Large intestine (tissue), 3 donors: ENCODE results near the gene LRRC42. TPM values are rescaled to one million over a fixed set of nuclear protein-coding genes. Genes with fewer than 3 reads are reported as not detected.
"Not testable (repeated sequence)": the region's sequence is repeated elsewhere in the genome, so short reads cannot be mapped to it uniquely, and the experiment has no call there.

Experiments used
- DNase-seq, 2 donors: peaks; one replicate each; pipeline versions ENCODE4 v3.0.0 to v3.0.0-alpha.2; 2013
- H3K27ac ChIP-seq: one replicate; pipeline ENCODE4 v1.5.1; 2013; ENCODE audit warnings: low read length
- H3K27me3 ChIP-seq: 2 replicates; pipeline ENCODE4 v1.6.1; 2013; ENCODE audit warnings: low read length; ENCODE audit not compliant: control insufficient read depth, insufficient read depth
- H3K36me3 ChIP-seq: 2 replicates; pipeline ENCODE4 v1.6.1; 2013; ENCODE audit warnings: low read length; ENCODE audit not compliant: control insufficient read depth, insufficient read depth
- H3K4me1 ChIP-seq: one replicate; pipeline ENCODE4 v1.6.1; 2013; ENCODE audit warnings: low read length; ENCODE audit not compliant: control insufficient read depth, insufficient read depth
- H3K4me3 ChIP-seq: one replicate; pipeline ENCODE4 v1.5.1; 2013; ENCODE audit warnings: low read length
- H3K9me3 ChIP-seq: one replicate; pipeline ENCODE4 v1.6.1; 2013; ENCODE audit warnings: mild to moderate bottlenecking, low read depth, low read length, moderate library complexity; ENCODE audit not compliant: control insufficient read depth
- WGBS: methylation state at CpG from one replicate; pipeline ENCODE4 v1.1.5; 2013; ENCODE audit warnings: low lambda C conversion rate; ENCODE audit not compliant: insufficient coverage; 5-methylcytosine and 5-hydroxymethylcytosine counted together
- polyA plus RNA-seq: library from polyadenylated mRNA; unstranded; fragments of 120-200 nt; gene quantifications from one replicate; pipeline ENCODE4 v1.2.1, GENCODE V29; 2013

Gene LRRC42
- polyA plus RNA-seq, 1 donor, result 33.5 TPM

DNA sequence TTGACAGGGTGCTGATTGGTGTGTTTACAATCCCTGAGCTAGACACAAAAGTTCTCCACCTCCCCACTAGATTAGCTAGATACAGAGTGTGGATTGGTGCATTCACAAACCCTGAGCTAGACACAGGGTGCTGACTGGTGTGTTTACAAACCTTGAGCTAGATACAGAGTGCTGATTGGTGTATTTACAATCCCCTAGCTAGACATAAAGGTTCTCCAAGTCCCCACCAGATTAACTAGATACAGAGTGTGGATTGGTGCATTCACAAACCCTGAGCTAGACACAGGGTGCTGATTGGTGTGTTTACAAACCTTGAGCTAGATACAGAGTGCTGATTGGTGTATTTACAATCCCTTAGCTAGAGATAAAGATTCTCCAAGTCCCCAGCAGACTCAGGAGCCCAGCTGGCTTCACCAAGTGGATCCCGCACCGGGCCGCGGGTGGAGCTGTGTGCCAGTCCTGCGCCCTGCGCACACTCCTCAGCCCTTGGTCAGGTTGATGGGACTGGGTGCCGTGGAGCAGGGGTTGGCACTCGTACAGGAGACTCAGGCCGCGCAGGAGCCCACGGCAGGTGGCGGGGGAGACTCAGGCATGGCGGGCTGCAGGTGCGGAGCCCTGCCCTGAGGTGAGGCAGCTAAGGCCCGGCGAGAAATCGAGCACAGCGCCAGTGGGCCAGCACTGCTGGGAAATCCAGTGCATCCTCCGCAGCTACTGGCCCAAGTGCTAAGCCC, 57.8 kb downstream of the LRRC42 start:
- not testable (repeated sequence) for DNase-seq, H3K27me3 ChIP-seq, H3K36me3 ChIP-seq, H3K4me3 ChIP-seq, H3K9me3 ChIP-seq, H3K27ac ChIP-seq, H3K4me1 ChIP-seq
- no CpG with 5 or more reads among the region's 19 CpGs for WGBS

DNA sequence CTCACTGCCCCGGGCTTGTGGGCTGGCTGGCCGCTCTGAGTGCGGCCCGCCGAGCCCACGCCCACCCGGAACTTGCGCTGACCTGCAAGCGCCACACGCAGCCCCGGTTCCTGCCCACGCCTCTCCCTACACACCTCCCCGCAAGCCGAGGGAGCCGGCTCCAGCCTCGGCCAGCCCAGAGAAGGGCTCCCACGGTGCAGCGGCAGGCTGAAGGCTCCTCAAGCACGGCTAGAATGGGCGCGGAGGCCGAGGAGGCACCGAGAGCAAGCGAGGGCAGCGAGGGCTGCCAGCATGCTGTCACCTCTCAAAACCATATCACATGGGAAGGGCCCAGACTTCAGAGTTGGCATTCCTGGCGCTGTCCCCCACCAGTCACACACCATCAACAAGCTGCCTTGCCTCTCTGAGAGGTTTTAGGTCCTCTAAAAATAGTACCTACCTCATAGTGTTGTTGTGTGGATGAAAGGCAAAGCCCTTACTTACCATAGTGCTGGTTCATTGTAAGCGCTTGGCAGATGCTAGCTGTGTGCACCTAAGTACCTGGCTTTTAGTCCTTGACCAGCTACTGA, 58.4 kb downstream of the LRRC42 start:
- no CpG with 5 or more reads among the region's 27 CpGs for WGBS
- Histone ChIP-seq H3K4me3 (no peak overlapping the region), H3K27me3 (no peaks in the 10 kb centered on the region), H3K36me3 (no peaks in the 10 kb centered on the region), H3K9me3 (peaks cover 7% of the 10 kb centered on the region), H3K4me1 (no peaks in the 10 kb centered on the region), H3K27ac (no peak overlapping the region)
- DNase-seq, result no peak

DNA sequence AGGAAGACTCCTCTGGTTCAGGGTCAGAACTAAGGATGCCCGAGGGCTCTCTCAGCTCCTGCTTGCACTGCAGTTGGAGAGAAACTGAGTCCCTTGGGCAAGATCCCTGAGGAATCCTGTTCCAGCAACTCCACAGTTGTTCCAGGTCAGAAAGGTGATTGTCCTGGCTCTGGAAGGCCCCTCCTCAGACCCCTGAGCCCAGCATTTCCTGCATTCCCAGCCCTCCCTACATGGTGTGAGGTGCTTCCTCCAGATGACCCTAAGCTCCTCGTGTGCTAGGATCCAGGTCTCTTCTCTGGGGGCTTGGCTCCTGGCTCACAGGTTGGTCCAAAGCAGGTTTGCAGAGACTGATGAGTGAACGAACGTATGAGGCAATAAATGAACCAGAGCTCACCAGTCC, 60.4 kb downstream of the LRRC42 start:
- Histone ChIP-seq H3K4me1 (no peaks in the 10 kb centered on the region), H3K4me3 (no peak overlapping the region), H3K27ac (no peak overlapping the region), H3K27me3 (no peaks in the 10 kb centered on the region), H3K36me3 (no peaks in the 10 kb centered on the region), H3K9me3 (peaks cover 7% of the 10 kb centered on the region)
- WGBS, result no CpG with 5 or more reads among the region's 4 CpGs
- DNase-seq, result no peak

DNA sequence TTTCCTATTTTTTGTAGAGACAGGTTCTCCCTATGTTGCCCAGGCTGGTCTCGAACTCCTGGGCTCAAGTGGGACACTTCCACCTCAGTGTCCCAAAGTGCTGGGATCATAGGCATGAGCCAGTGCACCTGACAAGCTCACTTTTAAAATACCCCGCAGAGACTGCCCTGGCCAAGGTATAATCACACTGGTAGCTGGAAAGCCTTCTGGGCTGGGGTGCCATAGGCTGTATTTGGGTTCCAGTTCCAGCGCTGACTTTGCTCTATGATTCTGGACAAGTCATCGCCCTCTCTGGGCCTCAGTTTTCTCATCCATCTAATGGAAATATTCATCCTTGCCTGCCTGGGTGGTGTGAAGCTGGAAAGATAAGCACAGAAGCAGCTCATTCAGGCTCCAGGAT, 61.5 kb downstream of the LRRC42 start:
- H3K27ac ChIP-seq, result no peak overlapping the region
- no peak for DNase-seq
- H3K36me3 ChIP-seq, result no peaks in the 10 kb centered on the region
- WGBS, result 100% methylated on average over 1 of the region's 4 CpGs
- no peaks in the 10 kb centered on the region for H3K27me3 ChIP-seq
- no peaks in the 10 kb centered on the region for H3K4me1 ChIP-seq
- no peak overlapping the region for H3K4me3 ChIP-seq
- peaks cover 7% of the 10 kb centered on the region for H3K9me3 ChIP-seq

DNA sequence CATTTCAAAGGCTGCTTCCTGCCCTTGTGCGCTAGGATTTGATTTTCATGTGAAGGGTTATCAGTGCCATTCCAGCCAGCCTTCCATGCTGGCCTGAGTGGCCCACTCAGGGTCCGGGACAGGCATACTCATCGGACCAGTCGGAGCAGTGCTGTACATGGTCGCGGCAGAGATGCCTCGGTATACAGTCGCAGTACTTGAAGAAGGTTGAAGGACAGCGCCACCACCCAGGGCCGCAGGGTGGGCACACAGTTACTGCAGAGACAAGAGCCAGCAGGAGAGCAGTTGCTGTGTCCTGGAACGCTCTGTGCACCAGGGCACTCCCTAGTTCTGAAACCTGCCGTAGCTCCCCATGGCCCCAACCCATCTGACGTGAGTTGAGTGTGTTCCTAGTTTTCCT, 62.7 kb downstream of the LRRC42 start:
- peaks cover 12% of the 10 kb centered on the region for H3K4me1 ChIP-seq
- no peaks in the 10 kb centered on the region for H3K36me3 ChIP-seq
- DNase-seq, result no peak
- H3K27me3 ChIP-seq, result no peaks in the 10 kb centered on the region
- H3K27ac ChIP-seq, result no peak overlapping the region
- H3K4me3 ChIP-seq, result no peak overlapping the region
- H3K9me3 ChIP-seq, result peaks cover 7% of the 10 kb centered on the region
- no CpG with 5 or more reads among the region's 13 CpGs for WGBS

DNA sequence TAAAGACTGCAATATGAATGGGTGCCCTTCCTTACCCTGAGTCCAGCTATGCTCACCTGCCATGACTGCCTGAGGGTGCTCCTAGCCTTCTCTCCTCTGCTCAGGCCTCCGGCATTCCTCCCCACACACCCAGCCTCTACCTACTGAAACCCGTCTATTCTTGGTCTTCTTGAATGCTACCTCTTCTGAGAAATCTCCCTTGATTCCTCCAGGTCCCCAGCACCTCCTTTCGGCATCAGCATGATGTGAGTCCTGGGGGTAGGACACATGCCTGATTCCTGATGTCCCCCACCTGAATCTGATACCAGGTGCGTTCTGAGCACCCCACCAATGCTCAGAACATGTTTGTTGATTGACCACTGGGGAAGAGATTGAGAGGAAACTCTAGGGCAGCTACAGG, 63.3 kb downstream of the LRRC42 start:
- WGBS, result no CpG with 5 or more reads among the region's 4 CpGs
- peaks cover 17% of the 10 kb centered on the region for H3K4me1 ChIP-seq
- H3K9me3 ChIP-seq, result peaks cover 2% of the 10 kb centered on the region
- H3K27ac ChIP-seq, result no peak overlapping the region
- H3K27me3 ChIP-seq, result no peaks in the 10 kb centered on the region
- no peak overlapping the region for H3K4me3 ChIP-seq
- DNase-seq, result no peak
- H3K36me3 ChIP-seq, result no peaks in the 10 kb centered on the region

DNA sequence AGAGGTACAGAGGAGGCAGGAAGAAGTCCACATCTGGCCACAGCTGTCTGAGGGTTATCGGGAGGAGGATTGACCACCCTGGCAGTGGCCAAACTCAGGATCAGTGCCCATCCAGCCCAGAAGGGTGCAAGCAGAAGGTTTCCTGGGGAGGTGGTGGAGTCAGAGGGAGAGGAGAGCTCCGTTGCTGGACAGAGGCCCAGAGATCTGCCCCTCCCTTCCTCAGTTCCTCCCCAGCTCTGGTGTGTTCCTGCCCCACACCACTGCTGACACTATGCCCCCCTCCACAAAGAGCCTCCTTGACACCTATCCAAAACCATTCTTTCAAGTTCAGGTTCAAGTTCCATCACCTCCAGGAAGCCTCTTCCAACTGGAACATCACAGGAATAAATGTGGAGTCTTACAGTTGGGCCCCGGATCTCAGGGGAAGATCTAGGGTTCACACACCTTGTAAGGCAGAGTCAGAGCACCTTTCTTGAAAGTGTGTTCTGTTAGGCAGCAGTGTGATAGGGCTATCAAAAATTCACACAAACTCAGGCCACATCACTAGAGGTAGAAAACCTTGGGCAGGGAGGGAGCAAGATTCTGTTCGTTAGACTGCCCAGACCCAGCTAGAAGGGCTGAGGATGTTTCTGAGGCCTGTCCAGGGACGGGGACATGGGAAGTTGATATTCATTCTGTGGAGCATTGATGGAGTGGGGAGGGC, 64.4 kb downstream of the LRRC42 start:
- H3K36me3 ChIP-seq, result no peaks in the 10 kb centered on the region
- H3K4me1 ChIP-seq, result peaks cover 18% of the 10 kb centered on the region
- WGBS, result no CpG with 5 or more reads among the region's 5 CpGs
- no peak overlapping the region for H3K4me3 ChIP-seq
- no peaks in the 10 kb centered on the region for H3K9me3 ChIP-seq
- no peak overlapping the region for H3K27ac ChIP-seq
- no peaks in the 10 kb centered on the region for H3K27me3 ChIP-seq
- DNase-seq, result no peak

DNA sequence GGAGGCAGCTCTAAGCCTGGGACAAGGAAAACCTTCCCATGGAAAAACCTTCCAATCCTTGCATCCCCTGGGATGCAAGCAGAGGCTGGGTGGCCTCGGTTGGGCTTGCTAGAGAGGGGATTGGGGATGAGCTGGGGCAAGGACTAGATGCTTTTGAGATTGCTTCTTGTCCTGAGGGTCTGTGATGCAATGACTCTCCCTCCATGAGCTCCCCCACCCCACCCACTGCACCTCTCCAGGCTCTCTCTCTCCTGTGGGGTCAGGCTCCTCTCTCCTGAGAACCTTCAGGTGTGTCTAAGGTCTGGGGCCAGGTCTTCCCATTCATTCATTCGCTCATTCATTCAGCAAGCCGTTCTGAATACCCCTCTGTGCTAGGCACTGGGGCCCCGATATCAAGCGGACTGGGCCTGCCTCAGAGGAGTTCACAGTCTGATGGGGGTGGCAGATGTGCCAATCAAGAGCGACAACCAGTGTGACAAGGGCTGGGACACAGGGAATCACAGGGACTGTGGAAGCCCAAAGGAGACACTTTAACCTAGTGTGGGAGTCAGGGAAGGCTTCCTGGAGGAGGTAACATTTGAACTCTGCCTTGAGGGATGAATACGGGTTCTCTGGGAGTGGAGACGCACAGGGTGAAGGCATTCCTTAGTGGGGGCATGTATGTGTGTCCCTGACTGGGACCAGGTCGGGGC, 65.3 kb downstream of the LRRC42 start:
- Histone ChIP-seq H3K9me3 (no peaks in the 10 kb centered on the region), H3K4me1 (peaks cover 23% of the 10 kb centered on the region), H3K27ac (no peak overlapping the region), H3K27me3 (no peaks in the 10 kb centered on the region), H3K4me3 (no peak overlapping the region), H3K36me3 (no peaks in the 10 kb centered on the region)
- no peak for DNase-seq
- no CpG with 5 or more reads among the region's 9 CpGs for WGBS

DNA sequence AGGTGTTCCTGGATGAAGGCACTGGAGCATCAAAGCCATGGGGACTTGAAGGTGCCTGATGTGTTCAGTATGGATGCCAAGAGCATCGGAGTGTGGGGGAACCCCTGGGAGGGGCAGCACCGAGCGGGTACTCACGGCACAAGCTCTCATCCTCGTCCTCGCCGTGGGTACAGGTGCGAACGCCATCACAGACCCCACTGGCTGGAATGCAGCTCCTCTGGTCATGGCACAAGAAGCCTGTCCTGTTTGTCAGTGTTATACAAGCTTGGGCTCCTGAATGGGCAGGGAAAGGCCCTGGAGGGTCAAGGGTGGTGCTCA, 65.8 kb downstream of the LRRC42 start:
- Histone ChIP-seq H3K36me3 (no peaks in the 10 kb centered on the region), H3K27me3 (no peaks in the 10 kb centered on the region), H3K27ac (no peak overlapping the region), H3K9me3 (no peaks in the 10 kb centered on the region), H3K4me3 (no peak overlapping the region), H3K4me1 (peaks cover 28% of the 10 kb centered on the region)
- no CpG with 5 or more reads among the region's 9 CpGs for WGBS
- no peak for DNase-seq

DNA sequence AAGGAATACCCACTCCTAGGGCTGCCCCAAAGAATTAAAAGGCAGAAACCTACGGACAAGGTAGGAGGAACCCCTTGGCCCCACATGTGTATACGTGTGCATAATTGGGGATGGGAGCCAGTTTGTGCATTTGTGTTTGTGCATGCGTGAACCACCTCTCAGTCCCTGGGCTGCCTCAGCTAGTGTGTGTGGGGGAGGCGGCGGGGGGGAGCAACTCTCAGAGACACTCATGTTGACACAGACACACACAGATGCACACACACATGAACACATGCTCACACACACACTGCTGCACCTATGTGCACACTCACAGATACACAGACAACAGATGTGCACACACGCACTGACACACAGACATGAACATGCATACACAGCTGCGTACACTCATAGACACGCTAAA, 66.7 kb downstream of the LRRC42 start:
- WGBS, result no CpG with 5 or more reads among the region's 8 CpGs
- no peak for DNase-seq

More for the DNA sequence above, 66.7 kb downstream of the LRRC42 start:
- no peaks in the 10 kb centered on the region for H3K27me3 ChIP-seq
- H3K9me3 ChIP-seq, result no peaks in the 10 kb centered on the region
- H3K27ac ChIP-seq, result no peak overlapping the region
- H3K4me1 ChIP-seq, result peaks cover 33% of the 10 kb centered on the region
- no peak overlapping the region for H3K4me3 ChIP-seq
- no peaks in the 10 kb centered on the region for H3K36me3 ChIP-seq
